HT-29 (cell line): ENCODE measurements around the gene PPP1R3E. TPM values are rescaled to one million over a fixed set of nuclear protein-coding genes. Genes with fewer than 3 reads are reported as not detected.
A peak's percentile ranks its signal among the peaks of the same experiment; 100 is the strongest.

Experiments
- DNase-seq: peaks from one replicate; pipeline ENCODE4 v3.0.0-alpha.2; 2015; ENCODE audit warnings: low spot score
- total RNA-seq: library from RNA; depleted of rRNA; stranded (reverse); fragments of >200 nt; shearing (Covaris generic); gene quantifications from 2 replicates; pipeline ENCODE4 v1.2.3, GENCODE V29; 2014

The PPP1R3E gene
- total RNA-seq, 1 experiment from 2014 or later = 2.7 TPM

- DNase-seq = no peak
Measured at GRCh38 chr14:23322568-23323517, 20.2 kb upstream of the PPP1R3E start.

- peak; percentile 40 for DNase-seq
Measured at GRCh38 chr14:23321572-23322547, 19.2 kb upstream of the PPP1R3E start.

GRCh38 chr14:23320584-23321571 lies 18.2 kb upstream of the PPP1R3E start, which contains the start of gene PABPN1:
TSS of gene PABPN1 (plus strand) at chr14:23321457. CDS start at chr14:23321470, 13 bp downstream.
- DNase-seq = peak; percentile 97

GRCh38 chr14:23319746-23320583 lies 17.3 kb upstream of the PPP1R3E start:
- no peak for DNase-seq

GRCh38 chr14:23316300-23316699 lies 13.6 kb upstream of the PPP1R3E start:
- no peak for DNase-seq

GRCh38 chr14:23310546-23310945 lies 7.9 kb upstream of the PPP1R3E start:
- no peak for DNase-seq

GRCh38 chr14:23308721-23309445 lies 6.2 kb upstream of the PPP1R3E start:
- DNase-seq = no peak

GRCh38 chr14:23307687-23308644 lies 5.3 kb upstream of the PPP1R3E start:
- DNase-seq = no peak

GRCh38 chr14:23307146-23307530 lies 4.5 kb upstream of the PPP1R3E start:
- no peak for DNase-seq

GRCh38 chr14:23306412-23307145 lies 3.9 kb upstream of the PPP1R3E start, which contains the start of gene BCL2L2:
TSS of gene BCL2L2 (plus strand) at chr14:23306833. CDS start at chr14:23307768, 935 bp downstream.
- peak; percentile 86 for DNase-seq

GRCh38 chr14:23301969-23302289 lies 730 bp downstream of the PPP1R3E start:
- no peak for DNase-seq

GRCh38 chr14:23301288-23301968 lies 1.2 kb downstream of the PPP1R3E start:
- DNase-seq = peak; percentile 94

GRCh38 chr14:23300687-23301223 lies 1.9 kb downstream of the PPP1R3E start:
- peak; percentile 18 for DNase-seq

- DNase-seq = no peak
Measured at GRCh38 chr14:23299986-23300686, 2.5 kb downstream of the PPP1R3E start.

GRCh38 chr14:23299211-23299957 lies 3.3 kb downstream of the PPP1R3E start:
- peak; percentile 33 for DNase-seq
